Measurements from ENCODE around the gene YPEL2.

The YPEL2 gene

GRCh38 chr17:59330053-59330942, 1.2 kb upstream of the YPEL2 start:
- DNase-seq (ENCODE audit: low spot score), result no peak

GRCh38 chr17:59331929-59332748, 684 bp downstream of the YPEL2 start:
- DNase-seq (ENCODE audit: low spot score), result no peak

GRCh38 chr17:59332749-59333377, 1.4 kb downstream of the YPEL2 start:
- no peak for DNase-seq (ENCODE audit: low spot score)

GRCh38 chr17:59333836-59334235, 2.4 kb downstream of the YPEL2 start:
- no peak for DNase-seq (ENCODE audit: low spot score)

GRCh38 chr17:59335685-59336084, 4.2 kb downstream of the YPEL2 start:
- no peak for DNase-seq (ENCODE audit: low spot score)

GRCh38 chr17:59337741-59338299, 6.4 kb downstream of the YPEL2 start:
- no peak for DNase-seq (ENCODE audit: low spot score)

GRCh38 chr17:59338498-59338897, 7.0 kb downstream of the YPEL2 start:
- no peak for DNase-seq (ENCODE audit: low spot score)

- no peak for DNase-seq (ENCODE audit: low spot score)
Measured at GRCh38 chr17:59341922-59342321, 10.5 kb downstream of the YPEL2 start.

GRCh38 chr17:59342681-59343131, 11.3 kb downstream of the YPEL2 start:
- DNase-seq (ENCODE audit: low spot score), result no peak

GRCh38 chr17:59345476-59345875, 14.0 kb downstream of the YPEL2 start:
- no peak for DNase-seq (ENCODE audit: low spot score)

- DNase-seq (ENCODE audit: low spot score), result no peak
Measured at GRCh38 chr17:59346341-59346740, 14.9 kb downstream of the YPEL2 start.

GRCh38 chr17:59346876-59347407, 15.5 kb downstream of the YPEL2 start:
- DNase-seq (ENCODE audit: low spot score), result no peak

GRCh38 chr17:59347975-59348391, 16.5 kb downstream of the YPEL2 start:
- DNase-seq (ENCODE audit: low spot score), result no peak

- DNase-seq (ENCODE audit: low spot score), result no peak
Measured at GRCh38 chr17:59349178-59349577, 17.7 kb downstream of the YPEL2 start.

- no peak for DNase-seq (ENCODE audit: low spot score)
Measured at GRCh38 chr17:59353106-59353854, 21.8 kb downstream of the YPEL2 start.

GRCh38 chr17:59353936-59354755, 22.7 kb downstream of the YPEL2 start:
- DNase-seq (ENCODE audit: low spot score), result no peak

- no peak for DNase-seq (ENCODE audit: low spot score)
Measured at GRCh38 chr17:59355030-59355701, 23.7 kb downstream of the YPEL2 start.

GRCh38 chr17:59355702-59356325, 24.4 kb downstream of the YPEL2 start:
- DNase-seq (ENCODE audit: low spot score), result no peak

- no peak for DNase-seq (ENCODE audit: low spot score)
Measured at GRCh38 chr17:59356543-59357218, 25.2 kb downstream of the YPEL2 start.
